ENCODE results near the gene MAP2K3.

The MAP2K3 gene

GRCh38 chr17:21252796-21253645 lies 31.5 kb upstream of the MAP2K3 start, which contains the start of gene NATD1:
TSS of gene NATD1 (minus strand) at chr17:21253410. CDS start at chr17:21253264, 146 bp downstream.
- peak; percentile 73 for DNase-seq (ENCODE audit: low spot score)

- no peak for DNase-seq (ENCODE audit: low spot score)
Measured at GRCh38 chr17:21253646-21254441, 30.7 kb upstream of the MAP2K3 start.

GRCh38 chr17:21258593-21258992 lies 25.9 kb upstream of the MAP2K3 start:
- no peak for DNase-seq (ENCODE audit: low spot score)

- no peak for DNase-seq (ENCODE audit: low spot score)
Measured at GRCh38 chr17:21262259-21262993, 22.1 kb upstream of the MAP2K3 start.

GRCh38 chr17:21263376-21263775 lies 21.1 kb upstream of the MAP2K3 start:
- no peak for DNase-seq (ENCODE audit: low spot score)

GRCh38 chr17:21268596-21269188 lies 15.8 kb upstream of the MAP2K3 start:
- no peak for DNase-seq (ENCODE audit: low spot score)

- DNase-seq (ENCODE audit: low spot score): no peak
Measured at GRCh38 chr17:21269394-21269793, 15.1 kb upstream of the MAP2K3 start.

- no peak for DNase-seq (ENCODE audit: low spot score)
Measured at GRCh38 chr17:21271454-21272183, 12.9 kb upstream of the MAP2K3 start.

GRCh38 chr17:21272250-21272649 lies 12.3 kb upstream of the MAP2K3 start:
- DNase-seq (ENCODE audit: low spot score): no peak

- DNase-seq (ENCODE audit: low spot score): no peak
Measured at GRCh38 chr17:21272881-21273792, 11.4 kb upstream of the MAP2K3 start.

- DNase-seq (ENCODE audit: low spot score): no peak
Measured at GRCh38 chr17:21275047-21275578, 9.4 kb upstream of the MAP2K3 start.

GRCh38 chr17:21275579-21276263 lies 8.8 kb upstream of the MAP2K3 start:
- DNase-seq (ENCODE audit: low spot score): peak; percentile 83

GRCh38 chr17:21276264-21276588 lies 8.3 kb upstream of the MAP2K3 start:
- no peak for DNase-seq (ENCODE audit: low spot score)

GRCh38 chr17:21277332-21277731 lies 7.2 kb upstream of the MAP2K3 start:
- no peak for DNase-seq (ENCODE audit: low spot score)

GRCh38 chr17:21278450-21279197 lies 5.9 kb upstream of the MAP2K3 start:
- peak; percentile 56 for DNase-seq (ENCODE audit: low spot score)

GRCh38 chr17:21279198-21279535 lies 5.3 kb upstream of the MAP2K3 start:
- no peak for DNase-seq (ENCODE audit: low spot score)

- DNase-seq (ENCODE audit: low spot score): no peak
Measured at GRCh38 chr17:21279582-21279981, 4.9 kb upstream of the MAP2K3 start.

GRCh38 chr17:21280081-21280518 lies 4.4 kb upstream of the MAP2K3 start:
- peak; percentile 83 for DNase-seq (ENCODE audit: low spot score)

- DNase-seq (ENCODE audit: low spot score): no peak
Measured at GRCh38 chr17:21282231-21282630, 2.3 kb upstream of the MAP2K3 start.

Data from NAMALWA (cell line).